Activated CD4-positive, alpha-beta T cell treated with anti-CD3 and anti-CD28 coated beads, Interleukin-2, Interleukin-6, amounts not matched to agents 100 ng/mL and 50 ng/mL, durations not matched to agents 16 hours and 8 hours (primary cell): ENCODE results near the gene SSTR5.

Experiments used
- DNase-seq: peaks from one replicate; pipeline ENCODE4 v3.0.0-alpha.2; 2020

Gene SSTR5

GRCh38 chr16:1072526-1073261, at the start of gene SSTR5:
TSS of gene SSTR5 (plus strand) at chr16:1072747. CDS start at chr16:1078869, 6,122 bp downstream.
- no peak for DNase-seq

- DNase-seq, result no peak
These were observed 48.4 kb upstream of the SSTR5 start for GRCh38 chr16:1024138-1024537.

GRCh38 chr16:1025183-1025809, 47.3 kb upstream of the SSTR5 start:
- peak; percentile 26 for DNase-seq

GRCh38 chr16:1026057-1026783, 46.3 kb upstream of the SSTR5 start:
- no peak for DNase-seq

- no peak for DNase-seq
These were observed 45.6 kb upstream of the SSTR5 start for GRCh38 chr16:1026784-1027500.

GRCh38 chr16:1027501-1027815, 45.1 kb upstream of the SSTR5 start:
- no peak for DNase-seq

GRCh38 chr16:1028056-1028455, 44.5 kb upstream of the SSTR5 start:
- no peak for DNase-seq

- DNase-seq, result no peak
These were observed 43.9 kb upstream of the SSTR5 start for GRCh38 chr16:1028524-1029258.

- DNase-seq, result no peak
These were observed 43.3 kb upstream of the SSTR5 start for GRCh38 chr16:1029259-1029545.

GRCh38 chr16:1030473-1030901, 42.1 kb upstream of the SSTR5 start:
- no peak for DNase-seq

- no peak for DNase-seq
These were observed 40.9 kb upstream of the SSTR5 start for GRCh38 chr16:1031666-1032065.

- DNase-seq, result no peak
These were observed 39.9 kb upstream of the SSTR5 start for GRCh38 chr16:1032607-1033006.

GRCh38 chr16:1033128-1033679, 39.3 kb upstream of the SSTR5 start:
- DNase-seq, result no peak

- DNase-seq, result no peak
These were observed 38.1 kb upstream of the SSTR5 start for GRCh38 chr16:1034230-1035065.

GRCh38 chr16:1035066-1035415, 37.5 kb upstream of the SSTR5 start:
- DNase-seq, result no peak

GRCh38 chr16:1036166-1036565, 36.4 kb upstream of the SSTR5 start:
- DNase-seq, result no peak

GRCh38 chr16:1036726-1037393, 35.7 kb upstream of the SSTR5 start:
- no peak for DNase-seq

- no peak for DNase-seq
These were observed 34.9 kb upstream of the SSTR5 start for GRCh38 chr16:1037394-1038257.

- no peak for DNase-seq
These were observed 33.6 kb upstream of the SSTR5 start for GRCh38 chr16:1038932-1039331.

GRCh38 chr16:1039762-1040161, 32.8 kb upstream of the SSTR5 start:
- DNase-seq, result no peak
